Skin epidermis (tissue), 12 donors: Measurements from ENCODE around the gene KRT85.
"Not testable (repeated sequence)": the region's sequence is repeated elsewhere in the genome, so short reads cannot be mapped to it uniquely, and the experiment has no call there.

Source experiments
- H3K27ac ChIP-seq, 21 experiments: fragments of 200-600 bp; sonication (generic) in 11 of 21; one replicate each; pipeline ENCODE4 v1.5.0; 2020; ENCODE audit warnings: mild to moderate bottlenecking in 3 of 21, inconsistent platforms in 2 of 21, moderate library complexity in 2 of 21
- H3K4me3 ChIP-seq, 7 experiments: fragments of 200-600 bp; sonication (generic) in 2 of 7; one replicate each; pipeline ENCODE4 v1.5.0; 2020; ENCODE audit warnings: inconsistent platforms in 2 of 7, mild to moderate bottlenecking in 2 of 7, moderate library complexity in 1 of 7

The KRT85 gene

GRCh38 chr12:52353766-52354165 is 13.5 kb downstream of the KRT85 start:
- no peak overlapping the region for H3K27ac ChIP-seq

DNA sequence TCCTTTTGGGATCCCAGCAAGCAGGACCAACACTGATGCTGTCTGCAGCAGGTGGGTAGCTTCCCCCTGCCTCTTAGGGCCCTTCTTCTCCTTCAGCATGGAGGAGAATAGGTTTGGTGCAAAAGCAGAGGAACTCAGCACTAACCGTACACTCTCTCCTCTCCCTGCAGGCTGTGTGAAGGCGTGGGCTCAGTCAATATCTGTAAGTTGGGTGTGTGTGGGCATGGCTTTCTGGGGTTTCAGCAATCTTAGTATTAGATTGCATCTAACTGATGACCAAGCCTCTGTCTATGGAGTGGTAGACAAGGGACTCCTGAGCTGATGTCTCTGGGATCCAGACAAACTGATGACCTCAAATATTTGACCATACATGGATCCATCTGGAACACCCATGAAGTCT is 14.3 kb downstream of the KRT85 start:
- Histone ChIP-seq H3K27ac (no peak overlapping the region), H3K4me3 (no peak overlapping the region)

More at GRCh38 chr12:52353766-52354165, 13.5 kb downstream of the KRT85 start:
- no peak overlapping the region for H3K4me3 ChIP-seq

- Histone ChIP-seq H3K4me3 (no peak overlapping the region), H3K27ac (peak overlapping the region in 3 of 21 experiments; percentile 3 to 43 (median 16))
Observed at GRCh38 chr12:52351196-52352059, 15.9 kb downstream of the KRT85 start.

DNA sequence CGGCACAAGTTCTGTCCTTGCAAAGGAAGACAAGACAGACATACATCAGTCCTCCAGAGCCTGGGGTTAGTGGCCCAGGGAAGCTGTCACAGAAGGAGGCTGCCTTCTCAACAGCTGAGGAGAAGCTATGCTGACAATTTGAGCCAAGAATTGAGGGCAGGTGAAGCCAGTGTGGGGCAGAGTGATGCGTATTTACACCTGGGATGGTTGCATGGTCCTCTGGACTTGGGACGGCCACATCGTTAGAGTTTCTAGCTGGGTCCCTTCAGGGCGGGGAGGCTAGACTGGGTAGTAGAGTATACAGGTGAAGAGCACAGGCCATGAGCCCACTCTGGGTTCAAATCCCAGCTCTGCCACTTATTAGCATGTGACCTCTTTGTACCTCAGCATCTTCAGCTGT is 16.5 kb downstream of the KRT85 start:
- Histone ChIP-seq H3K27ac (no peak overlapping the region), H3K4me3 (no peak overlapping the region)

DNA sequence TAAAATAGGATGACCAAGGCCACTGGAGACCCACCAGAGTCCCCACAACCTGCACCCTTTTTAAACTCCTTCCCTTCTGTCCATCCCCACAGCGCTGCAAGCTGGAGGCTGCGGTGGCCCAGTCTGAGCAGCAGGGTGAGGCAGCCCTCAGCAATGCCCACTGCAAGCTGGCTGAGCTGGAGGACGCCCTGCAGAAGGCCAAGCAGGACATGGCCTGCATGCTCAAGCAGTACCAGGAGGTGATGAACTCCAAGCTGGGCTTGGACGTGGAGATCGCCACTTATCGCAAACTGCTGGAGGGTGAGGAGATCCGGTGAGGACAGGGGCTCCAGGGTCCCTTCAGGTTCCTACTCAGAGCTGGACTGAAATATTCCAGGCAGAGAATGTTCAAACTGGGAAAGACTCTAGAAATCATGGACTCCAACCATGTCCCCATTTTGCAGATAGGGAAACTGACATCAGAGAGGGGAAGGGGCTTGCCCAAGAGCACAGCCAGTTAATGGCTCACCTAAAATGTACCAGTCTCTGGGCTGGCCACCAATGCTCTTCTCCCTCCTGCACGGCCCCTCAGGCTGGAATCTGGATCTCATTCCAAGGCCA is 17.2 kb downstream of the KRT85 start:
- H3K4me3 ChIP-seq, result no peak overlapping the region
- H3K27ac ChIP-seq, result no peak overlapping the region

DNA sequence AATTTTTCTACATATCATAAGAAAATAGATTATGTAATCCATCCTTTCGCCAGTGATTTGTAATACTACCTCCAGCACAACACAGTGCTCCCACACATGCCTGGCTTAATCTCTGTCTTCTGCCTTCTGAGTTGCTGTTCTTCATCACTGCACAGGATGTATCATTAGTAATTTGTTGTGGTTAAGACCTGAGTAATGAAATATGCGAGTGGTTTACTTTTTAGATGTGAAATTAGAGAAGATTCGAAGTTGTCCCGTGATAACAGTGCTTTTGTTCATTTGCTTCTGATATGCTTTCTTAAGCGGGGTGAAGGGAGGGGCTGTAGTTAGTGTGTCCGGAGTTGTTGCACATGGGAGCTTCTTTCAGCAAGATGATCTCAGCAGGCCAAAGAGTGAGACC is 18.1 kb downstream of the KRT85 start:
- Histone ChIP-seq H3K4me3 (no peak overlapping the region), H3K27ac (no peak overlapping the region)

- no peak overlapping the region for H3K27ac ChIP-seq
- H3K4me3 ChIP-seq, result no peak overlapping the region
Observed at GRCh38 chr12:52347551-52348510, 19.4 kb downstream of the KRT85 start.

- Histone ChIP-seq H3K4me3 (no peak overlapping the region), H3K27ac (peak overlapping the region in 2 of 21 experiments; percentile 29 to 38)
Observed at GRCh38 chr12:52347016-52347415, 20.3 kb downstream of the KRT85 start.

DNA sequence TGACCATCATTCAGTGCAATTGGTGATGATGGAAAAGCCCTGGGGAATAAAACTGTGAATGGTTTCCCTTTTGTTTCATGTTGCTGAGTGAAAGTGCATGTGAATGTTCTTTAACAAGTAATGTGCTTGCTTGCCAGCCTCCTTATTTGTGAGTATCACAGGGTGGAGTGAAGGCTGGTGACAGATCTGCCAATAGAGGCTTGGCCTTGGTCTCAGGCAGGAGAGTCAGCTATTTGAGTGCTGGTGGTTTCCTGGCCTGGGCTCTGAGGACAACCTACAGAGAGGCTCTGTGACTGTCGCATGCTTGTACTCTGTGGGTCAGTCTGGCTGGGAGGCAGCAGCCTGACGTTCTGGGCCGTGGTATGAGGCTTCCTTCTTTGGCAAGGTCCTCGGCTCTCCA is 20.7 kb downstream of the KRT85 start:
- H3K27ac ChIP-seq, result peak overlapping the region in 2 of 21 experiments; percentile 29 to 38
- no peak overlapping the region for H3K4me3 ChIP-seq

GRCh38 chr12:52345041-52345440 is 22.2 kb downstream of the KRT85 start:
- not testable (repeated sequence) for H3K4me3 ChIP-seq, H3K27ac ChIP-seq

- Histone ChIP-seq H3K27ac (no peak overlapping the region), H3K4me3 (no peak overlapping the region)
Observed at GRCh38 chr12:52344111-52344510, 23.2 kb downstream of the KRT85 start.

DNA sequence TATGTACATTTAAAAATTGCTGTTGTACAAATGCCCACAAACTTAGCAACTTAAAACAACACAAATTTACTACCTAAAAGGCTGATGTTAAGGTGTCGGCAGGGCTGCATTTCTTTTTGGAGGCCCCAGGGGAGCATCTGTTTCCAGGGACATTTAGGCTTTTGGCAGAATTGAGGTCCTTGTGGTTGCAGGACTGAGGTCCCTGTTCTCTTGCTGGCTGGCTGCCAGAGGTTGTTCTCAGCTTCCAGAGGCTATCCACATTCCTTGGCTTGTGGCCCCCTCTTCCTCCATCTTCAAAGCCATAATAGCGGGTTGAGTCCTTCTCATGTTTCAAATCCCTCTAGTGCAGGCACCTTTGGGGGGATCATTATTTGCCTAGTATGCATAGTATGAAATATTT is 23.7 kb downstream of the KRT85 start:
- Histone ChIP-seq H3K27ac (no peak overlapping the region), H3K4me3 (no peak overlapping the region)

- Histone ChIP-seq H3K27ac (no peak overlapping the region), H3K4me3 (no peak overlapping the region)
Observed at GRCh38 chr12:52342781-52343490, 24.3 kb downstream of the KRT85 start.

GRCh38 chr12:52341066-52341580 is 26.2 kb downstream of the KRT85 start:
- no peak overlapping the region for H3K27ac ChIP-seq
- H3K4me3 ChIP-seq, result no peak overlapping the region

- Histone ChIP-seq H3K4me3 (no peak overlapping the region), H3K27ac (peak overlapping the region in 1 of 21 experiments; percentile 44)
Observed at GRCh38 chr12:52338241-52338960, 28.9 kb downstream of the KRT85 start.

- H3K27ac ChIP-seq, result no peak overlapping the region
- H3K4me3 ChIP-seq, result no peak overlapping the region
Observed at GRCh38 chr12:52337054-52337453, 30.2 kb downstream of the KRT85 start.

- Histone ChIP-seq H3K27ac (no peak overlapping the region), H3K4me3 (no peak overlapping the region)
Observed at GRCh38 chr12:52336641-52337040, 30.6 kb downstream of the KRT85 start.

GRCh38 chr12:52335598-52336262 is 31.6 kb downstream of the KRT85 start:
- H3K27ac ChIP-seq, result no peak overlapping the region
- H3K4me3 ChIP-seq, result no peak overlapping the region
